NK-92 (cell line): Measurements from ENCODE around the gene OR5K1.

Experiments
- DNase-seq: peaks from one replicate; lab custom pipeline; 2025; ENCODE audit not compliant: unreplicated experiment; lab: John Stamatoyannopoulos, UW

The OR5K1 gene

DNA sequence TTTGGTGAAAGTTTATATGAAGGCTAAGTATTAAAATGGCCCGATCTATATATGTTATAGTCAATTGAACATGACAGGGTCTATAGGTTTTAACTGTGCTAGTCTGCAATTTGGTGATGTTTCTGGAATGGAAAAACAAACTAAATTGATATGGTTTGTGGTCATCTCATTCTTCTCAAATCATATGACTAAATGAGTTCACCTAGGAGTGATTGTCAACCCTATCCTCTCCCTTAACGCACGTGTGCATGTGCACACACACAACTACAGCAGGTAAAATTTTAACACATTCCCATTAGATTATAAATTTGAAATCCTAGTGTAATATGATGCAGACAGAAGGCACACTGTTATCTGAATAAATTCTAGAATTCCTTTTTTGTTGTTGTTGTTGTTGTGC lies 50.7 kb downstream of the OR5K1 start:
- DNase-seq: no peak

GRCh38 chr3:98514948-98515347 lies 51.9 kb downstream of the OR5K1 start:
- DNase-seq: no peak

- no peak for DNase-seq
Observed at GRCh38 chr3:98518816-98519215, 55.8 kb downstream of the OR5K1 start.

- no peak for DNase-seq
Observed at GRCh38 chr3:98519351-98519750, 56.4 kb downstream of the OR5K1 start.

DNA sequence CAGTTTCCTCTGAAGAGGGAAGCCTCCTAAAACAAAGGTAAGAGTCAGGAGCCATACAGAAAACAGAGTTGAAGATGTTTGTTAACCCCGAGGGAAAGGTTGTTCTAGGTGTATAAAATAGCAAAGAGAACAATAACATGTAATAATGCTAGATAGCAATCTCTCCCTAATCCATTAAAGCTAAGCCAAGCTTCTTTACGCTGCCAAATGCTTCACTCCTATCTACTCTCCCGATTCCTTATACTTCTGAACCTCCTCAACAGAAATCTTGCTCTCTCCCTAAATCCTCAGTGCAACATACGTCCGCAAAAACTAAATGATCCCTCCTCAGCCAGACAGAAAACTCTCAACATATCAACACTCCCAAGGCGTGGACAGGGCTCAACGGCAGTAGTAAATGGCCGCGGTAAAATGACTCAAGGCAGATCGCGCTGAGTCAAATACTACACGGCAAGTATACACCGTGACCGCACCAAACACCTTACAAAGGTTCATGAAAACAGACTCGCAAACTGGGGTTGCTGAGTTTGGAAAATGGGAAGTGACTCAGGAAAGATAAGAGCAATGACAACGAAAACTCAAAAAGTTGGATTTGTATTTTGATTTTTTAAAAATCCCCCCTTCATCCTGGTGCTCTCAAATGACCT lies 59.0 kb downstream of the OR5K1 start:
- no peak for DNase-seq
